ENCODE measurements around the gene TCF3.
"Not testable (repeated sequence)": the region's sequence is repeated elsewhere in the genome, so short reads cannot be mapped to it uniquely, and the experiment has no call there.

Gene TCF3

DNA sequence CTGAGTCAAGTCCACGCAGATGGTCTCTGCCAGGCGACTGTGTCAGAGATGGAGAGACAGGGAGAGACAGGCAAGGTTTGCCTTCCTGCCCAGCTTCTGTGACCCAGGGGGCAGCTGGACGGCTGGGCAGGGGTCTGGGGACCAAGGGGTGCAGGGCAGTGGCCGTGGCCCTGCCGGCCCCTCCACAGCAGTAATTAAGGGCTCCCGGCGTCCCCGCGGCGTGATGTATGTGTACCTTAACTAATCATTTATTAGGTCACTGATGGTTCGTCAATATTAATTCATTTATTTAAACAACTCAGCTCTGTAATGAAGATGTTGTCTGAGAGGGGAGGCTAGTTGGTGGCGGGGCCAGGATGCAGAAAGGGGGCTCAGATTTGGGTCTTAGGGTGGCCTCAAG, 28.6 kb upstream of the TCF3 start:
- DNase-seq (ENCODE audit: insufficient read length, low spot score): no peak
- TF ChIP-seq POLR2A (IDR thresholded peaks at IDR 0.05; ENCODE audit: low read depth, low read length): no peak
- no peak for FAIRE-seq

DNA sequence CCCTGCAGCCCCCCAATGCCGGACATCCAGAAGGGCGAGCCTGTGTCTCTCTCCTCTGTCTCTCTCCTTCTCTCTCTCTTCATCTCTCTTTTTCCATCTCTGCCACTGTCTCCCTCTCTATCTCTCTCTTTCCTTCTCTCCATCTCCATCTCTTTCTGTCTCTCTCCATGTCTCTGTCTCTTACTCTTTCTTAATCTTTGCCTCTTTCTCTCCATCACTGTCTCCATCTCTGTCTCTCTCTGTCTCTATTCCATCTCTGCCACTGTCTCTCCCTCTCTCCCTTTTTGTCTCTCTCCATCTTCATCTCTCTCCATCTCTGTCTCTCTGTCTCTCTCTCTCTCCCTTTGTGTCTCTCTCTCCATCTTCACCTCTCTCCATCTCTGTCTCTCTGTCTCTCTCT, 25.7 kb upstream of the TCF3 start:
- no peak for TF ChIP-seq POLR2A (IDR thresholded peaks at IDR 0.05; ENCODE audit: low read depth, low read length)
- DNase-seq (ENCODE audit: insufficient read length, low spot score) (no peak), FAIRE-seq (no peak)

DNA sequence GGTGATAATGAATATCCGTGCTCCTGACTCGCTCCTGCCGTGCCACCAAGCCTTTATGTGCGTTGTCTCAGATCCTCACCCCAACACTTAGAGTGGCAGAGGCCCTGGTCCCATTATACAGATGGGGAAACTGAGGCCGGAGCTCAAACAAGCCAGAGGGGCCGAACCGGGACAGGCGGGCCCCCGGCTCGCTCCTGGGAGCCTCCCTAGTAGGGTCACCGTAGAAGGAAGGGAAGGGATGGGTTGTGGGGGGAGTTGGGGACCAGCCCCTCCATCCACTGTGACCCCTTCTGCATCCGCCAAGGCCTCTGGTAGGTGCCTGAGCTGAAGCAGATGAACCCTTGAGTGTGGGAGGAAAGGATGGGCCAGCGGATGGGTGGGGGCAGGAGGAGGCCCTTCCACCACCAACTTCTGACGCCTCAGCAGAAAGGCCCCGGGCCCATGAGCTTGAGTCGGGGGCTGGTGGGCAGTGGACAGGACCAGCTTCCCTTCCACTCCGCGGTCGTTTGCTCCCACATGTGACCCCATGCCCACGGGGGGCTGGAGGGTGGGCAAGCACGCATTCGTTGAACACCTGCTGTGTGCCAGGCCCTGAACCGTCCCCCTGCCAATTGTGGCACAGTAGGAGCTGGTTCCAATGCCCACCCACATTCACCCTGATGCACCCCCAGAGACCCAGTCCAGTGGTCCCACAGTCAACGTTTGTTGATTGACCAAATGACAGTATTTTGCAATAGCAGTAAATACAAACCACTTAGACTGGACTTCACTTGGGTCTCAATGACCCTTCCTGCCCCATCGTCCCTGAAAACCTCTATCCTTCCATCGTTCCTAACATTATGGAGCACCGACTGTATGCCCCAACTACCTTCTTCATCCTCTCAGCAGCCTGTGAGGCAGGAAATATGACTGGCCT, 24.2 kb upstream of the TCF3 start:
- TF ChIP-seq POLR2A (IDR thresholded peaks at IDR 0.05; ENCODE audit: low read depth, low read length): no peak
- DNase-seq (ENCODE audit: insufficient read length, low spot score) (no peak), FAIRE-seq (no peak)

DNA sequence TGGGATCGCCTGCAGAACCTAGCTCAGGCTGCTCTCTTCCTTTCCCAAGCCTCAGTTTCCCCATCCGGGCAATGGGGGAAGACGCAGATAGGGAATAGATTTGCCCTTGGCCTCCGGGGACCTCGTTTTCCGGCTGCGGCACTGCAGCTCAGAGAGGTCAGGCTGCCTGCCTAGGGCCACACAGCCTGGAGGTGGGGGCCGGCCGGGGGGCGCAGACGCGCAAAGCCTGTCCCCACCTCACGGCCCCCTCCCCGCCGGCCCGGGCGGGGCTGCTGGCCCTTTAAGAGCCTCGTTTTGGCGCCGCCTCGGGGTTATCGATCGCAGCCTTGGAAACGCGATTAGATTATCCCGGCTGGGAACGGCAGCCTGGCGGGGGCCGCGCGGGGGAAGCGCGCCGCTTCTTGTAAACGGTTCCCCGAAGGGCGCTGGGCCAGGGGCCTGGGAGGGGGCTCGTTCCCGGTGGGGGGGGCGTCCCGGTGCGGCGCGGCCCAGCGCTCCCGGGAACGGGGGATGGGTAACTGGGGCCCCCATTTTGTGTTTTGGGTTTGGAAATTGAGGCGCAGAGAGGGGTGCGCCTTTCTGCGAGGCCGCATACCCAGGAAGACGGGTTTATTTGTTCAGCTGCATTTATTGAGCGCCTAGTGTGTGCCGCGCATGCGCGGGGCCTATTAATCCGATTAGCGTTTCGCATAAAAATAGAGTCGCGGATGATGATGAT, 23.4 kb upstream of the TCF3 start:
- DNase-seq (ENCODE audit: insufficient read length, low spot score) (no peak), FAIRE-seq (no peak)
- no peak for TF ChIP-seq POLR2A (IDR thresholded peaks at IDR 0.05; ENCODE audit: low read depth, low read length)

DNA sequence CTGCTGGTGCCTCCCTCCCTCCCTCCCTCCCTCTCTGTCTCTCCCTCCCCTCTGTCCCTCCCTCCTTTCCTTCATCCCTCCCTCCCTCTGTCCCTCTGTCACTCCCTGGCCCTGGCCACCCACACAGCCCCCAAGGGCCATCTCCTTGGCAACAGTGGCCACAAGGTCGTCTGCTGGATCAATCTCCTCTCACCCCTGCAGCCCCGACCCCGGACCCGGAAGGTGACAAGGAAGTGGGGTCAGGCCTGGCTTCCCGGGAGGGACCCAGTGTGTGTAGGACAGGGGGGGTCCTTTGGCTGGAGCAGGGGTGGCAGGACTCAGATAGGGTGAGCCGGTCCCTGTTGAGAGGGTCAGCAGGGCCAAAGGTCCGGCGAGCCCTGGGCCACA, 21.9 kb upstream of the TCF3 start:
- FAIRE-seq: no peak

DNA sequence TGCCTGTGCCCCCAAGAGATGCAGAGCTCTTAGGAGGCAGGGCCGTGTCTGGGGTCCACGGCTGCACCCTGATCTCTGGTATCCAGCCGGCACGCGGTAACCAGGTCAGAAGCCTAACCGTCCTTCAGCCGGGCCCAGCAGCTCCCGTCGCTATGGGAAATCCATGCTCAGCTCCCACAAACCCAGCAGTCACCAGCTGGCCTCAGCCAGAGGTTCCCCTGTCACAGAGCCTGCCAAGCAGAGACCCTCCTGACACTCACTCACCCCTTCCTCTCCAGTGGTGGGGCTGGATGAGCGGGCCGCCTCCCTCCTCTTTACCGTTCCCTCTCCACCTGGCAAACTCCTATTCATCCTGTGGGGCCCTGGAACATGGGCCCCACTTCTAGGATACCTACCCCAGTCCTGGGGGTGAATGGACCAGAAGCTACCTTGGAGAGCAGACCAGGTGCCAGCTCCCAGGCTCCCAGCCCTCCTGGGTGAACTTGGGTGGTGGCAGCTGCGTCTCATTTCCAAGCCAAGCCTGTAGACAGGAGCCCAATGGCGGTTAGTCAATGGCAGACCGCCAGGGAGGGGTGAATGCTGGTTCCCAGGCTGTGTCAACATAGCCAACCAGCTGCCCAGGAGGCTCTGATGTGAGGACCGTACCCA, 21.4 kb upstream of the TCF3 start:
- TF ChIP-seq POLR2A (IDR thresholded peaks at IDR 0.05; ENCODE audit: low read depth, low read length): no peak
- FAIRE-seq: no peak
- DNase-seq (ENCODE audit: insufficient read length, low spot score): no peak

More for the DNA sequence above, 21.9 kb upstream of the TCF3 start:
- no peak for DNase-seq (ENCODE audit: insufficient read length, low spot score)
- TF ChIP-seq POLR2A (IDR thresholded peaks at IDR 0.05; ENCODE audit: low read depth, low read length): no peak

DNA sequence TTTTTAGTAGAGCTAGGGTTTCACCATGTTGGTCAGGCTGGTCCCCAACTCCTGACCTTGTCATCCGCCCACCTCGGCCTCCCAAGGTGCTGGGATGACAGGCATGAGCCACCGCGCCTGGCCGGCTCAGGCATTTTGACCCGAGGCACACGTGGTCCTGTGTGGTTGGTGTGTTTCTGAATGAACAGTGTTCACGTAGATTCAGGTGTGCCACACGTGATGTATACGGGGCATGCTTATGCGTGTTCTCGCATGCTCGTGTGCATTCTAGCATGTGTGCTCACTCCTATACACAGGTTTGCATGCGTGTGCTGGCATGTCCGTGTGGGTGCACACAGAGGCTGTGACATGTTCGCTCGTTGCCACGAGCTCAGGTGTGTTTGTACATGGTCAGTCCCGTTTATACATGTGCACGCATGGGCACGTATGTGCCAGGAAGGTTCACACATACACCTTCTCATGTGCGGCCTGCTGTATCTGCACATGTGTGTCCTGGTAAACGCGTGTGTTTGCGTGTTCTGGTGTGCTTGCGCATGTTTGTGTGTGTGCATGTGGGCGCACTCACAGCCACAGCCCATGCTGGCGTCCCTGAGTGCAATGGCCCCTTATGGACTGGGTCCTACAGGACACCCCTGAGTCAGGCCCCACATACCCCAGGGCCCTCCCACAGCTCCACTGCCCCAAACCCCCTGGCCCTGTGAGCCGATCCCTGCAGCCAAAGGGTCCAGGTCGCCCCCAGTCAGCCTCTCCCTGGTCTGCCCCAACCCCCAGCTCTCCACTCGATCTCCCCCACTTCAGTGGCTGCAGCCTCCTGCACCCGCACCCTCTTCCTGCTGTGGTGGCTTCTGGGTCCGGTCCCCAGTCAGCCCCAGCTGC, 20.6 kb upstream of the TCF3 start:
- TF ChIP-seq POLR2A (IDR thresholded peaks at IDR 0.05; ENCODE audit: low read depth, low read length): no peak
- no peak for DNase-seq (ENCODE audit: insufficient read length, low spot score)
- no peak for FAIRE-seq

DNA sequence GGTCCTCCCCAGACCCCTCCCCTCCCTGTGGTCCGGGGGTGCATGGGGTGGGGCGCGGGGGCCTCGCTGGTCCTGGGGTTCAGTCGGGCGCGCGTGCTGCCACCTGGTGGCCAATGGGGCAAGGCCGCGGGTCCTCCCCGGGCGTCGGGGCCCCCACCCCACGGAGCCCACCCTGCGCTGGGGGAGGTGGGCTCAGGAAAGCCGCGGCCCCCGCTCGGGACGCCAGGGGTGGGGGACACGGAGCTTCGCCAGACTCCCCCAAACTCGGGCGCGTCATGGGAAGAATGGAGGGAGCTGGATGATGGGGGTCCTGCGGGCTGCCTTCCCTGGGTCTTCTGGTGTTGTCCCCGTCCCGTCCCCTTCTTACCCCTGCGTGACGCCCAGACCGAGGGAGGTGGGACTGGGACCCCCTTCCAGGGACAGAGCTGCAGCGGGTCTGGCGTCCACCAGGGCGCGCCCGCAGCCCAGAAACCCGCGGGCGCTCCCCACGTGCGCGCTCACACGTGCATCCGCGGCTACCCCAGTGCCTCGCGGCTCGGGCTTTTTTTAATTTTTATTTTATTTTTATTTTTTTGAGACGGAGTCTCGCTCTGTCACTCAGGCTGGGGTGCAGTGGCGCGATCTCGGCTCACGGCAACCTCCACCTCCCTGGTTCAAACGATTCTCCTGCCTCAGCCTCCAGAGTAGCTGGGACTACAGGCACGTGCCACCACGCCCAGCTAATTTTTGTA, 19.8 kb upstream of the TCF3 start:
- no peak for FAIRE-seq
- TF ChIP-seq POLR2A (IDR thresholded peaks at IDR 0.05; ENCODE audit: low read depth, low read length): no peak
- no peak for DNase-seq (ENCODE audit: insufficient read length, low spot score)

DNA sequence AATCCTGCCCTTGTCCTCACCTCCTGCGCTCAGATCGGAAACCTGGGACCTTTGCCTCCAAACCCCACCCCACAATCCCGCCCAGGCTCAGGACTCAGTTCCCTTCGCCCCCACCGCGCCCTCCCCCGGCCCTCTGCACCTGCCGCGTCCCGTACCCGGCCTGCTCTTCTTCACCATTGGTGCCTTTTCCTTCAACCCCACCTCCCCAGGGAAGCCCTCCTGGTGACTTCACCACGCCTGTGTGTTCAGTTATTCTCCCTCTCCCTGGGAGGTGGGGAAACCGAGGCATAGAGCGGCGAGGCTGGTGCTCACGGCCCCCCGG, 19.3 kb upstream of the TCF3 start:
- TF ChIP-seq POLR2A (IDR thresholded peaks at IDR 0.05; ENCODE audit: low read depth, low read length): no peak
- FAIRE-seq: no peak
- no peak for DNase-seq (ENCODE audit: insufficient read length, low spot score)

DNA sequence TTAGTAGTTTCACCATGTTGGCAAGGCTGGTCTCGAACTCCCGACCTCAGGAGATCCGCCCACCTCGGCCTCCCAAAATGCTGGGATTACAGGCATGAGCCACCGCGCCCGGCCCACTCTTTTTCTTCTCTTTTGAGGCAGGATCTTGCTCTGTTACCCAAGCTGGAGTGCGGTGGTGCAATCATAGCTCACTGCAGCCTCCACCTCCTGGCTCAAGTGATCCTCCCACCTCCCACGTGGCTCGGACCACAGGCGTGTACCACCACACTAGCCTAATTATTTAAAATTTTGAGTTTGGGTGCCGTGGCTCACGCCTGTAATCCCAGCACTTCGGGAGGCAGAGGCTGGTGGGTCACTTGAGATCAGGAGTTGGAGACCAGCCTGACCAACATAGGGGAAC, 18.3 kb upstream of the TCF3 start:
- FAIRE-seq; DNase-seq (ENCODE audit: insufficient read length, low spot score): not testable (repeated sequence)

DNA sequence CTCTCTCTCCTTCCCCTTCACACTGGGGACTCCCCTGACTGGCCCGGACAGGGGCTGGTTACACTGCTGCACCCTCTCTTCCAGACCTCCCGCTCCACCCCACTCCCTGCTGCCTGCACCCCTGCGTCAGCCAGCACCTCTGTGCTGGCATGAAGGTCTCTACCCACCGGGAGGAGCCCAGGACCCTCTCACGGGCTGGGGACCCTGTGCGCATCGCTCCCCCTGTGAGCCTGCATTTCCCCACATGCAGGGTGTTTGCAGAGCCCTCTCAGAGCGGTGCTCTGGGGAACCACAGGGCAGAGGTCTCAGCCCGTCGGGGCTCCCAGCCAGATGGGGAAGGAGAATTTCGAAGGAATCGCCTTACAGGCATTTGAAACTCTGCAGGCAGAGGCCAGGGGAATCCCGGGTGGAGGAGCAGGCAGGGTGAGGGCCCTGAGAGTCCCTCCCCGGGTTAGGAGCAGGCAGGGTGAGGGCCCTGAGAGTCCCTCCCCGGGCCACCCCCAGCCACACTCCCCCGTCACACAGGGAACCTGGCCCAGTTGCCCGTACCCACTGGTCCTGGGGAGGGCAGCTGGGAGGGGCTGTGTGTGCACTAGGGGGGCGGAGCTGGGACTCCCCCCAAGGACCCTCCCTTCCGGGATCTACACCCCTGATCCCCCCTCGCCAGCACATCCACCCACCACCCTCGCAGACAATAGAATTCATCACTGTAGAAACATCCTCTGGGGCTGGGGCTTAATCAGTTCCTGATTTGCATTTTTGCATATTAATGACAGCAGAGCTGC, 16.3 kb upstream of the TCF3 start:
- DNase-seq (ENCODE audit: insufficient read length, low spot score) (no peak), FAIRE-seq (no peak)
- TF ChIP-seq POLR2A (IDR thresholded peaks at IDR 0.05; ENCODE audit: low read depth, low read length): no peak

DNA sequence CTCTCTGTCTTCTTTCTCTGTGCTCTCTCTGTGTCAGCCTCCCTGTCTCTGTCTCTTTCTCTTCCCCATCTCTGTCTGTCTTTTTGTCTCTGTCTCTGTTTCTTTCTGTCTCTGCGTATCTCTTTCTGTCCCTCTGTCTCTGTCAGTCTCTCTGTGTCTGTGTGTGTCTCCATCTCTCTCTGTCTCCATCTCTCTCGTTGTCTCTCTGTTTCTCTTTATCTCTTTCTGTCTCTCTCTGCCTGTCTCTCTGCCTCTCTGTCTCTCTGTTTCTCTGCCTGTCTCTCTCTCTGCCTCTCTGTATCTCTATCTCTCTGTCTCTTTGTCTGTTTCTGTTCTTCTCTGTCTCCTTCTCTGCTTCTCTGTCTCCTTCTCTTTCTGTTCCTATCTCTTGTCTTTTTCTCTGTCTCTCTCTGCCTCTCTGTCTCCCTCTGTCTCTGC, 15.7 kb upstream of the TCF3 start:
- TF ChIP-seq POLR2A (IDR thresholded peaks at IDR 0.05; ENCODE audit: low read depth, low read length): no peak
- FAIRE-seq (no peak), DNase-seq (ENCODE audit: insufficient read length, low spot score) (no peak)

All from H54 (cell line).